ENCODE measurements around the gene AKAP13.
"Not testable (repeated sequence)": the region's sequence is repeated elsewhere in the genome, so short reads cannot be mapped to it uniquely, and the experiment has no call there.

The AKAP13 gene

GRCh38 chr15:85412066-85412465, 31.7 kb downstream of the AKAP13 start:
- no peak for DNase-seq

DNA sequence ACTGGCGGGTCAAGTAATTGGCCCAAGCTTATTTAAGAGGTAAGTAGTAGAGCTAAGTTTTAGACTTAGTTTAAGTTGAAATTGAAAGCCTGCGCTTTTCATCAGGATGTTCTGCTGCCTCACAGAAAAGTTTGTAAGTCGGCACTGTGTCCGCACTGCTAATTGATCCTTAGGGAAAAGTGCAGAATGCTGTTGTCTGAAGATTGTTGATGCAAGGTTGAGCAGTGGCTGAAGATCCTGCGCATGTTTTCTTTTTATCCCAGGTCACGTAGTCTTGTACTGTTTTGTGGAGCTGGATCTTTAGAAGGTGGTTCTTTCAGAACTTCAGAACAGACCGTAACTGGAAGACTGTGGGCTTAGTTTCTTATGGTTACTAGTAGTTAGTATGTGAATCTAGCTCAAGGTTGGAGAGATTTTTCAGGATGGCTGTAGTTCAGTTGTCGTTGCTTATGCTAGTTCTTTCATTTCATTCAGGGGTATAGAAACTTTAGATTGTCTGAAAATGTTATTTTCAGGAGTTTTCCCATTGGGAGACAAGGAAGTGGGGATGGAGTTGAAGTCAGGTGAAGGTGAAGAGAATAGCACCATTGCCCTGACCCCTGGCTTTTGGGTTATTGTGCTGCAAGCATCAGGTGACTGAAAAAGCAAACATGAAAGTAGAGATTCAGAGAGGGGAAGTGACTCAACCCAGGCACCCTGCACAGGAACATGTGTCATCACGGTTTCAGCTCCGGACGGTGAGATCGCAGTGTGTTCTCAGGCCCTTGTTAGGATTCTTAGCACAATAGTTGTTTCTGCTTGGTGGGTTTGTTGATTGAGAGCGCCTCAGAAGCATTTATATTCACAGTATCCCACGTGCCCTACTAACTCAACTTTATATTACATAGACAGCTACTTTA, 32.8 kb downstream of the AKAP13 start:
- peak; percentile 81 for DNase-seq

GRCh38 chr15:85414037-85414436, 33.6 kb downstream of the AKAP13 start:
- DNase-seq, result no peak

GRCh38 chr15:85414495-85414894, 34.1 kb downstream of the AKAP13 start:
- peak; percentile 45 for DNase-seq

GRCh38 chr15:85414991-85415390, 34.6 kb downstream of the AKAP13 start:
- no peak for DNase-seq

GRCh38 chr15:85415783-85416182, 35.4 kb downstream of the AKAP13 start:
- no peak for DNase-seq

- no peak for DNase-seq
These were observed 36.9 kb downstream of the AKAP13 start for GRCh38 chr15:85417276-85417675.

DNA sequence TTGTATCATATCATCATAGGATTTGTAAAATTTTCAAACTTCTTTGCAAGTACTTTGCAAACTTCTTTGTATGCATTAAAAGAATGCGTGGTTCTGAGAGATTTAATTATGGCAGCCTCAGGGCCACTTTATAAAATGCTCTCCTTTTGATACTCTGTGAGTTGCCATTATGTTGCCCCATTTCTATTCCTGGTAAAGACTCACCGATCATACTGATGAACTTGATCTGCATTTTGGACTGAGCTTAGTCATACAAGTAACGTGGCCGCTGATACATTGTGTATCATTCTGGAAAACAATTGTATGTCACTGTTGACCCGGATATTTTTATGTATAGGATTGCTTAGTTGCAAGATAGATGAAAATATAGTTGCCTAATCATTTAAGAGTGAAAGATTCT, 38.8 kb downstream of the AKAP13 start:
- no peak for DNase-seq

- DNase-seq, result no peak
These were observed 40.9 kb downstream of the AKAP13 start for GRCh38 chr15:85421116-85421925.

GRCh38 chr15:85422607-85423006, 42.2 kb downstream of the AKAP13 start:
- DNase-seq, result no peak

DNA sequence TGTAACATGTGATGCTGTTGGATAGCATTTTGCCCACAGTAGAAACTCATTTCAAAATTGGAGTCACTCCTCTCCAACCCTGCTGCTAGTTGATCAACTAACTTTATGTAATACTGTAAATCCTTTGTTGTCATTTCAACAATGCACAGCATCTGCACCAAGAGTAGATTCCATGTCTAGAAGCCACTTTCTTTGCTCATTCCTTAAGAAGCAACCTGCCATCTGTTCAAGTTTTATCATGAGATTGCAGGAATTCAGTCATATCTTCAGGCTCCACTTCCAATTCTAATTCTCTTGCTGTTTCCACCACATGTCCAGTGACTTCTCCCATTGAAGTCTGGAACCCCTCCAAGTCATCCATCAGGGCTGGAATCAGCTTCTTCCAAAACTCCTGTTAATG, 42.9 kb downstream of the AKAP13 start:
- no peak for DNase-seq

DNA sequence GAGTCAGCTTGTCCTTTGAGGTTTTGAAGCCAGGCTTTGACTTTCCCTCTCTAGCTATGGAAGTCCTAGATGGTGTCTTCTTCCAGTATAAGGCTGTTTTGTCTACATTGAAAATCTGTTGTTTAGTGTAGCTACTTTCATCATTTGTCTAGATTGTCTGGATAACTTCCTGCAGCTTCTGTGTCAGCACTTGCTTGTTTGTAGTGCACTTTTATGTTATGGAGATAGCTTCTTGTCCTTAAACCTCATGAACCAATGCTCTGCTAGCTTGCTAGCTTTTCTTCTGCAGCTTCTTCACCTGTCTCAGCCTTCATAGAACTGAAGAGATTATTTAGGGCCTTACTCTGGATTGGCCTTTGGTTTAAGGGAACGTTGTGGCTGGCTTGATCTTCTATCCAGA, 43.8 kb downstream of the AKAP13 start:
- no peak for DNase-seq

GRCh38 chr15:85426481-85426880, 46.1 kb downstream of the AKAP13 start:
- DNase-seq, result no peak

- DNase-seq, result no peak
These were observed 47.1 kb downstream of the AKAP13 start for GRCh38 chr15:85427286-85428028.

- no peak for DNase-seq
These were observed 49.1 kb downstream of the AKAP13 start for GRCh38 chr15:85429522-85429921.

- no peak for DNase-seq
These were observed 50.2 kb downstream of the AKAP13 start for GRCh38 chr15:85430406-85431204.

- DNase-seq, result no peak
These were observed 59.6 kb downstream of the AKAP13 start for GRCh38 chr15:85439996-85440395.

GRCh38 chr15:85440451-85440850, 60.0 kb downstream of the AKAP13 start:
- no peak for DNase-seq

GRCh38 chr15:85441854-85442253, 61.5 kb downstream of the AKAP13 start:
- DNase-seq, result not testable (repeated sequence)

GRCh38 chr15:85443046-85443445, 62.6 kb downstream of the AKAP13 start:
- DNase-seq, result no peak

- peak; percentile 37 for DNase-seq
These were observed 63.2 kb downstream of the AKAP13 start for GRCh38 chr15:85443593-85444087.

GRCh38 chr15:85444122-85444745, 63.8 kb downstream of the AKAP13 start:
- no peak for DNase-seq

All from CD4-positive, alpha-beta T cell treated with Interleukin-12 subunit alpha and Interleukin-12 subunit beta, for 1 hour (primary cell).